ENCODE results near the gene GDF2. TPM values are rescaled to one million over a fixed set of nuclear protein-coding genes. Genes with fewer than 3 reads are reported as not detected.
A peak's percentile ranks its signal among the peaks of the same experiment; 100 is the strongest.

Gene GDF2
- total RNA-seq, 1 donor from 2014 or later = not detected

DNA sequence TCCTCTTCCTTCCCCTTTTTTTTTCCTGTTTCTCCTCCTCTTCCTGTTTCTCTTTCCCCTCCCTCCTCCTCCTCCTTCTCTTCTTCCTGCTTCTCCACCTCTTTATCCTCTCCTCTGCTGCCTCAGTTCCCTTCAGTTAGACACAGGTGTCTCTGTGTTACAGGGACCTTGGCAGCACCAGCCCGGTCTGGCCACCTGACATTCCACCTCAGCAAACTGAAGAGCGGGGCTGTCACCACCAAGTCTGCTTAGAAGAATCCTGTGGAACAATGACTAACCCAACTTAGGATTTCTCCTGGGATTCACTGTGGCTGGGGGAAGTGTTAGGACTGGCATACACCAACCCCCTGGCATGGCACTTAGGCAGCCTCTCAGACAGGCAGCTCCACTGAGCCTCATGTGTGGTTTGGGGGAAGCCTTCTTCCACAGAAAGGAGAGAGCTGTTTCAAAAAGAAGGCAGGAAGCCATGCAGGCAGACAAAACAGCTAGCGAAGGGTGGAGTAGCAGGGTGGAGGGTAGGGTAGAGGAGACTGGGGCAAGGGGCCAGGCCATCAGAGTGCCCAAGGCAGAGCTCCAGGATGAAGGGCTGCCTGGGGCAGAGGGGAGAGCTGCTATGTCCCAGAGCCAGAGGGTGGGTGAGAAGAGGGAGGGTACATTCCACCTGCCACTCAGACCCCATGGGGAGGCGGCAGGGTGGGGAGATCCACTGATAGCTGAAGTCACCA is 35.5 kb upstream of the GDF2 start:
- no peaks in the 10 kb centered on the region for H3K9me3 ChIP-seq
- no peak overlapping the region for H3K27ac ChIP-seq
- H3K27me3 ChIP-seq = no peaks in the 10 kb centered on the region
- no peaks in the 10 kb centered on the region for H3K36me3 ChIP-seq
- peak in 1 of 2 donors; percentile 92 for DNase-seq (ENCODE audit: extremely low spot score in 2 of 2)
- no peak overlapping the region for H3K4me3 ChIP-seq
- intact Hi-C loops (cut with DNase I) = no loop called here
- TF ChIP-seq POLR2A (IDR thresholded peaks at IDR 0.05) (no peak), POLR2AphosphoS5 (IDR thresholded peaks at IDR 0.05; ENCODE audit: insufficient read depth in 1 of 2, low read depth in 1 of 2) (no peak), CTCF (IDR thresholded peaks at IDR 0.05) (no peak)
- peaks cover 8% of the 10 kb centered on the region for H3K4me1 ChIP-seq

- H3K4me3 ChIP-seq = no peak overlapping the region
- no peak overlapping the region for H3K27ac ChIP-seq
- TF ChIP-seq CTCF (IDR thresholded peaks at IDR 0.05) = no peak
- no peak for TF ChIP-seq POLR2A (IDR thresholded peaks at IDR 0.05)
- TF ChIP-seq POLR2AphosphoS5 (IDR thresholded peaks at IDR 0.05; ENCODE audit: insufficient read depth in 1 of 2, low read depth in 1 of 2) = no peak
- peaks cover 8% of the 10 kb centered on the region for H3K4me1 ChIP-seq
- DNase-seq (ENCODE audit: extremely low spot score in 2 of 2) = no peak
- no peaks in the 10 kb centered on the region for H3K27me3 ChIP-seq
- no peaks in the 10 kb centered on the region for H3K36me3 ChIP-seq
- intact Hi-C loops (cut with DNase I) = no loop called here
- H3K9me3 ChIP-seq = no peaks in the 10 kb centered on the region
These were observed 34.9 kb upstream of the GDF2 start for GRCh38 chr10:47287365-47287802.

- no peak overlapping the region for H3K4me3 ChIP-seq
- peaks cover 8% of the 10 kb centered on the region for H3K4me1 ChIP-seq
- no peaks in the 10 kb centered on the region for H3K27me3 ChIP-seq
- H3K36me3 ChIP-seq = no peaks in the 10 kb centered on the region
- intact Hi-C loops (cut with DNase I) = no loop called here
- H3K27ac ChIP-seq = no peak overlapping the region
- DNase-seq (ENCODE audit: extremely low spot score in 2 of 2) = peak in 1 of 2 donors; percentile 72
- no peaks in the 10 kb centered on the region for H3K9me3 ChIP-seq
- no peak for TF ChIP-seq CTCF (IDR thresholded peaks at IDR 0.05)
These were observed 34.4 kb upstream of the GDF2 start for GRCh38 chr10:47287805-47288204.

DNA sequence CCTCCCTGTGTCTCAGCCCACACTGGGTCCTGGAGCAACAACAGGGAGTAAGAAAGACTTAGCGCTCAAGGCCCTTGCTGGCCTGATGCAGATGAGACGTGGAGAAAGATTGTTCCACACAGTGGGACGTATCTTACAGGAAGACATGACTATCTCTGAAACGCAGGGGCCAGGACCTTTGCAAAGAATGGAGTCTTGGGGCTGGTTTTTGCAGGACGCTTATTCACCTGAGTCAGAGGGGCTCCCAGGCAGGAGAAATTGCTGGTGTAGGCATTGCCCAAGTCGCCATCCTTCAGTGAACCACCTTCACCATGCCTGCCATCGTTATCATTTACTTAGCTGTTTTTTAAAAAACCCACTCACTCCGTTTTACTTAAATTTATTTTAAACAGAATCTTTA is 34.0 kb upstream of the GDF2 start:
- H3K9me3 ChIP-seq = no peaks in the 10 kb centered on the region
- DNase-seq (ENCODE audit: extremely low spot score in 2 of 2) = peak in 1 of 2 donors; percentile 43

More for the DNA sequence above, 34.0 kb upstream of the GDF2 start:
- Histone ChIP-seq H3K4me3 (no peak overlapping the region), H3K4me1 (peaks cover 8% of the 10 kb centered on the region), H3K27me3 (no peaks in the 10 kb centered on the region), H3K36me3 (no peaks in the 10 kb centered on the region), H3K27ac (no peak overlapping the region)
- TF ChIP-seq CTCF (IDR thresholded peaks at IDR 0.05) = no peak
- no peak for TF ChIP-seq POLR2AphosphoS5 (IDR thresholded peaks at IDR 0.05; ENCODE audit: insufficient read depth in 1 of 2, low read depth in 1 of 2)
- no peak for TF ChIP-seq POLR2A (IDR thresholded peaks at IDR 0.05)
- intact Hi-C loops (cut with DNase I) = no loop called here

Measured in vagina (tissue), 2 donors.